Uterus (tissue), 4 donors: Measurements from ENCODE around the gene ZNF747. TPM values are rescaled to one million over a fixed set of nuclear protein-coding genes. Genes with fewer than 3 reads are reported as not detected.
"Not testable (repeated sequence)": the region's sequence is repeated elsewhere in the genome, so short reads cannot be mapped to it uniquely, and the experiment has no call there.

Source experiments
- DNase-seq, 2 donors: peaks; one replicate each; pipeline ENCODE4 v3.0.0-alpha.2; 2019 to 2020
- H3K27ac ChIP-seq, 2 donors: fragments of 200-600 bp; sonication (generic); 1 replicate in 1 of 2; 2 replicates in 1 of 2; pipeline ENCODE4 v1.5.1; 2016 to 2018
- H3K27me3 ChIP-seq, 2 donors: fragments of 200-600 bp; sonication (generic); one replicate each; pipeline ENCODE4 v1.5.1; 2018 to 2019; ENCODE audit warnings: control low read depth in 1 of 2
- H3K36me3 ChIP-seq, 2 donors: fragments of 200-600 bp; sonication (generic); one replicate each; pipeline ENCODE4 v1.5.1; 2019; ENCODE audit warnings: control low read depth in 1 of 2
- H3K4me1 ChIP-seq, 2 donors: fragments of 200-600 bp; sonication (generic); one replicate each; pipeline ENCODE4 v1.5.1; 2018 to 2019; ENCODE audit warnings: control low read depth in 1 of 2
- H3K4me3 ChIP-seq, 2 donors: fragments of 200-600 bp; sonication (generic); 1 replicate in 1 of 2; 2 replicates in 1 of 2; pipeline ENCODE4 v1.5.1; 2018 to 2019; ENCODE audit warnings: mild to moderate bottlenecking in 1 of 2
- H3K9me3 ChIP-seq, 2 donors: fragments of 200-600 bp; sonication (generic); one replicate each; pipeline ENCODE4 v1.5.1; 2019; ENCODE audit warnings: control low read depth in 1 of 2
- CTCF ChIP-seq, 4 experiments: fragments of 200-600 bp in 2 of 4; fragments of 450-650 bp in 2 of 4; sonication (generic) in 2 of 4; IDR thresholded peaks; one replicate each; pipeline ENCODE4 v1.5.1; 2016 to 2019; ENCODE audit warnings: antibody characterized with exemption in 4 of 4, mild to moderate bottlenecking in 2 of 4, moderate library complexity in 1 of 4
- POLR2A ChIP-seq, 2 donors: fragments of 450-650 bp; IDR thresholded peaks; one replicate each; pipeline ENCODE4 v1.6.1; 2016; ENCODE audit warnings: antibody characterized with exemption in 2 of 2, mild to moderate bottlenecking in 1 of 2, moderate library complexity in 1 of 2
- intact Hi-C: fragments of 100-400 bp; cut with DNase I; formaldehyde crosslinking; loops from one replicate; pipeline ENCODE4 v1.15.1; 2023; ENCODE audit warnings: low total_unique reads
- total RNA-seq, 4 donors: library from RNA; depleted of rRNA in 3 of 4; stranded (reverse); fragments of >200 nt in 3 of 4; gene quantifications; one replicate each; pipeline versions ENCODE4 v1.1.0 to v1.2.4, GENCODE V29; 2014 to 2023
- donor health status: DM: yes; HTN: yes; CAD: no.

Gene ZNF747
- total RNA-seq, 4 donors from 2014 or later, result 3.8 to 16.1 (median 10.2) TPM

GRCh38 chr16:30524575-30525568 is 9.8 kb downstream of the ZNF747 start:
- Histone ChIP-seq H3K9me3 (no peaks in the 10 kb centered on the region), H3K27ac (no peak overlapping the region), H3K36me3 (no peaks in the 10 kb centered on the region), H3K4me3 (no peak overlapping the region), H3K27me3 (no peaks in the 10 kb centered on the region), H3K4me1 (peaks cover 0 to 6% of the 10 kb centered on the region in 2 donors)
- DNase-seq, result no peak
- intact Hi-C loops, result no loop called here
- no peak for TF ChIP-seq POLR2A (IDR thresholded peaks at IDR 0.05)
- no peak for TF ChIP-seq CTCF (IDR thresholded peaks at IDR 0.05)

- Histone ChIP-seq H3K4me3 (no peak overlapping the region), H3K9me3 (no peaks in the 10 kb centered on the region), H3K36me3 (no peaks in the 10 kb centered on the region), H3K27me3 (no peaks in the 10 kb centered on the region), H3K27ac (no peak overlapping the region), H3K4me1 (peaks cover 0 to 6% of the 10 kb centered on the region in 2 donors)
- no peak for DNase-seq
- TF ChIP-seq POLR2A (IDR thresholded peaks at IDR 0.05), result no peak
- TF ChIP-seq CTCF (IDR thresholded peaks at IDR 0.05), result no peak
- intact Hi-C loops, result no loop called here
These were observed 10.7 kb downstream of the ZNF747 start for GRCh38 chr16:30523768-30524574.

- DNase-seq, H3K9me3 ChIP-seq, H3K4me1 ChIP-seq, H3K27me3 ChIP-seq, intact Hi-C loops, H3K27ac ChIP-seq, H3K4me3 ChIP-seq, H3K36me3 ChIP-seq: not testable (repeated sequence)
These were observed 11.8 kb downstream of the ZNF747 start for GRCh38 chr16:30522702-30523463.

GRCh38 chr16:30521873-30522641 is 12.6 kb downstream of the ZNF747 start:
- TF ChIP-seq CTCF (IDR thresholded peaks at IDR 0.05) (no peak), POLR2A (IDR thresholded peaks at IDR 0.05) (no peak)
- Histone ChIP-seq H3K9me3 (no peaks in the 10 kb centered on the region), H3K4me1 (no peaks in the 10 kb centered on the region), H3K27ac (no peak overlapping the region), H3K36me3 (no peaks in the 10 kb centered on the region), H3K4me3 (no peak overlapping the region), H3K27me3 (no peaks in the 10 kb centered on the region)
- no peak for DNase-seq
- intact Hi-C loops, result no loop called here

GRCh38 chr16:30521476-30521872 is 13.2 kb downstream of the ZNF747 start:
- Histone ChIP-seq H3K27ac (no peak overlapping the region), H3K4me3 (no peak overlapping the region), H3K36me3 (no peaks in the 10 kb centered on the region), H3K9me3 (no peaks in the 10 kb centered on the region), H3K27me3 (no peaks in the 10 kb centered on the region), H3K4me1 (no peaks in the 10 kb centered on the region)
- no peak for DNase-seq
- intact Hi-C loops, result no loop called here
- TF ChIP-seq CTCF (IDR thresholded peaks at IDR 0.05) (no peak), POLR2A (IDR thresholded peaks at IDR 0.05) (no peak)
